H1 (cell line): ENCODE results near the gene CHST3. TPM values are rescaled to one million over a fixed set of nuclear protein-coding genes. Genes with fewer than 3 reads are reported as not detected.

Experiments used
- CTCF ChIA-PET: fragments of 300-600 bp; sonication (Branson Sonifier 250); formaldehyde crosslinking; loops from one replicate; lab custom pipeline; 2021; ENCODE audit not compliant: partially characterized antibody; lab: Charles Lee
- POLR2A ChIA-PET: fragments of 300-600 bp; sonication (Branson Sonifier 250); formaldehyde crosslinking; loops from one replicate; lab custom pipeline; 2021; ENCODE audit warnings: inconsistent platforms; ENCODE audit not compliant: partially characterized antibody; lab: Charles Lee
- DNase-seq, 2 experiments: peaks; one replicate each; pipeline versions ENCODE4 v3.0.0 to v3.0.0-alpha.2; 2010 to 2022; ENCODE audit warnings: low spot score in 2 of 2, low read depth in 1 of 2, mixed read lengths in 1 of 2
- FAIRE-seq: peaks from 2 replicates; lab custom pipeline; 2011; peaks lifted over from hg19 to GRCh38; lab: Jason Lieb, UNC
- H2AFZ ChIP-seq: 2 replicates; pipeline ENCODE4 v1.8.1; 2012; ENCODE audit warnings: low read length, inconsistent platforms
- H2AK5ac ChIP-seq: 2 replicates; pipeline ENCODE4 v1.6.1; 2013; ENCODE audit warnings: low read depth, low read length
- H2BK120ac ChIP-seq: replicated peaks from 2 replicates; pipeline ENCODE3; 2013; ENCODE audit warnings: low read depth, low read length, inconsistent platforms
- H2BK12ac ChIP-seq: 2 replicates; pipeline ENCODE4 v1.6.1; 2013; ENCODE audit warnings: low read depth, low read length
- H2BK15ac ChIP-seq: 2 replicates; pipeline ENCODE4 v1.6.1; 2013; ENCODE audit warnings: low read length
- H2BK20ac ChIP-seq: 2 replicates; pipeline ENCODE4 v1.6.1; 2013; ENCODE audit warnings: low read length
- H2BK5ac ChIP-seq: 2 replicates; pipeline ENCODE4 v1.6.1; 2013; ENCODE audit warnings: low read depth, low read length
- H3K14ac ChIP-seq: 2 replicates; pipeline ENCODE4 v1.6.1; 2013; ENCODE audit warnings: inconsistent platforms; ENCODE audit not compliant: insufficient read length
- H3K18ac ChIP-seq: 2 replicates; pipeline ENCODE4 v1.6.1; 2013; ENCODE audit warnings: low read length; ENCODE audit errors: extremely low read depth
- H3K23ac ChIP-seq: 2 replicates; pipeline ENCODE4 v1.6.1; 2013; ENCODE audit warnings: inconsistent platforms; ENCODE audit not compliant: insufficient read length
- H3K23me2 ChIP-seq: 2 replicates; pipeline ENCODE4 v1.6.1; 2013; ENCODE audit warnings: low read depth, low read length
- H3K27ac ChIP-seq: 2 replicates; pipeline ENCODE4 v1.6.1; 2011; ENCODE audit warnings: low read depth, low read length, inconsistent platforms
- H3K27me3 ChIP-seq, 4 experiments: replicated peaks in 1 of 4; 1 replicate in 1 of 4; 2 replicates in 3 of 4; pipeline versions ENCODE4 v1.6.1 to v1.8.1; 2011 to 2013; ENCODE audit warnings: low read length in 3 of 4, mild to moderate bottlenecking in 3 of 4, inconsistent platforms in 2 of 4, mixed read lengths in 2 of 4, moderate library complexity in 1 of 4; ENCODE audit not compliant: control insufficient read depth in 3 of 4, insufficient read depth in 3 of 4; ENCODE audit errors: extremely low read depth in 1 of 4
- H3K36me3 ChIP-seq, 4 experiments: 2 replicates each; pipeline versions ENCODE4 v1.6.1 to v1.8.1; 2011 to 2013; ENCODE audit warnings: mild to moderate bottlenecking in 4 of 4, low read length in 3 of 4, moderate library complexity in 2 of 4, control low read depth in 1 of 4, inconsistent platforms in 1 of 4; ENCODE audit not compliant: insufficient read depth in 4 of 4, control insufficient read depth in 2 of 4
- H3K4ac ChIP-seq: replicated peaks from 2 replicates; pipeline ENCODE3; 2013; ENCODE audit warnings: low read length, low read depth, mixed read lengths, inconsistent platforms; ENCODE audit not compliant: insufficient read length
- H3K4me1 ChIP-seq, 4 experiments: replicated peaks in 1 of 4; 1 replicate in 1 of 4; 2 replicates in 3 of 4; pipeline versions ENCODE4 v1.6.1 to v1.8.1; 2011 to 2013; ENCODE audit warnings: low read length in 3 of 4, inconsistent platforms in 2 of 4, mixed read lengths in 1 of 4; ENCODE audit not compliant: insufficient read depth in 4 of 4, control insufficient read depth in 3 of 4
- H3K4me2 ChIP-seq, 2 experiments: 2 replicates each; pipeline versions ENCODE4 v1.6.1 to v1.8.1; 2011 to 2013; ENCODE audit warnings: low read depth in 2 of 2, low read length in 2 of 2, control low read depth in 1 of 2, inconsistent platforms in 1 of 2, mild to moderate bottlenecking in 1 of 2; ENCODE audit not compliant: insufficient read depth in 1 of 2
- H3K4me3 ChIP-seq, 4 experiments: fragments of 200-600, 300-600 bp in 1 of 4; sonication (generic), shearing (Covaris generic), sonication (Bioruptor Twin) in 1 of 4; 2 replicates each; pipeline versions ENCODE4 v1.5.1 to v1.8.1; 2011 to 2016; ENCODE audit warnings: low read length in 4 of 4, low read depth in 3 of 4, control low read depth in 2 of 4, inconsistent platforms in 2 of 4, mild to moderate bottlenecking in 2 of 4, mixed read lengths in 1 of 4, moderate library complexity in 1 of 4; ENCODE audit not compliant: insufficient read depth in 2 of 4; ENCODE audit errors: extremely low read depth in 1 of 4
- H3K56ac ChIP-seq: replicated peaks from 2 replicates; pipeline ENCODE3; 2013; ENCODE audit warnings: low read depth, mild to moderate bottlenecking, mixed read lengths, low read length, inconsistent platforms; ENCODE audit not compliant: insufficient read length
- H3K79me1 ChIP-seq: 2 replicates; pipeline ENCODE4 v1.6.1; 2013; ENCODE audit warnings: low read depth, low read length, control low read depth
- H3K79me2 ChIP-seq, 2 experiments: 2 replicates each; pipeline versions ENCODE4 v1.6.1 to v1.8.1; 2012 to 2013; ENCODE audit warnings: low read length in 2 of 2, mild to moderate bottlenecking in 2 of 2, inconsistent platforms in 1 of 2; ENCODE audit not compliant: insufficient read depth in 2 of 2, control insufficient read depth in 1 of 2
- H3K9ac ChIP-seq, 4 experiments: replicated peaks in 1 of 4; 1 replicate in 1 of 4; 2 replicates in 3 of 4; pipeline versions ENCODE4 v1.6.1 to v1.8.1; 2011 to 2013; ENCODE audit warnings: low read depth in 3 of 4, low read length in 3 of 4, control low read depth in 2 of 4, mild to moderate bottlenecking in 2 of 4, moderate library complexity in 2 of 4, inconsistent platforms in 1 of 4; ENCODE audit errors: extremely low read depth in 1 of 4
- H3K9me3 ChIP-seq, 2 experiments: 2 replicates each; pipeline versions ENCODE4 v1.6.1 to v1.8.1; 2012 to 2013; ENCODE audit warnings: mild to moderate bottlenecking in 2 of 2, moderate library complexity in 2 of 2, control low read depth in 1 of 2, inconsistent platforms in 1 of 2, low read depth in 1 of 2, low read length in 1 of 2, mixed read lengths in 1 of 2; ENCODE audit not compliant: insufficient read depth in 2 of 2
- H4K20me1 ChIP-seq, 2 experiments: replicated peaks in 1 of 2; 2 replicates each; pipeline versions ENCODE3 to v1.8.1; 2011 to 2013; ENCODE audit warnings: inconsistent platforms in 2 of 2, low read length in 2 of 2, mild to moderate bottlenecking in 1 of 2; ENCODE audit not compliant: insufficient read depth in 2 of 2, control insufficient read depth in 1 of 2
- H4K5ac ChIP-seq: 2 replicates; pipeline ENCODE4 v1.6.1; 2013; ENCODE audit warnings: low read length, low read depth, mixed read lengths, inconsistent platforms; ENCODE audit not compliant: insufficient read length
- H4K8ac ChIP-seq: 2 replicates; pipeline ENCODE4 v1.8.0; 2013; ENCODE audit warnings: mild to moderate bottlenecking, moderate library complexity, low read length, inconsistent platforms; ENCODE audit not compliant: insufficient read depth; ENCODE audit errors: extremely low read depth
- H4K91ac ChIP-seq: replicated peaks from 2 replicates; pipeline ENCODE3; 2013; ENCODE audit warnings: low read length, mixed read lengths, inconsistent platforms; ENCODE audit not compliant: insufficient read length
- BACH1 ChIP-seq: IDR thresholded peaks from 2 replicates; pipeline ENCODE4 v1.6.1; 2012; ENCODE audit warnings: low read length, improper control_type of control experiment
- CBX8 ChIP-seq: fragments of 300-800, 300-1000 bp; sonication (generic); IDR thresholded peaks from 2 replicates; pipeline ENCODE4 v1.7.1; 2016; ENCODE audit warnings: low read depth, low read length, borderline replicate concordance
- CHD2 ChIP-seq: IDR thresholded peaks from 2 replicates; pipeline ENCODE4 v1.6.1; 2012; ENCODE audit warnings: low read length, improper control_type of control experiment
- HDAC2 ChIP-seq, 2 experiments: fragments of 300-600 bp in 1 of 2; sonication (generic) in 1 of 2; IDR thresholded peaks; 2 replicates each; pipeline ENCODE4 v1.6.1; 2011 to 2012; ENCODE audit warnings: low read depth in 2 of 2, low read length in 2 of 2, mild to moderate bottlenecking in 2 of 2, moderate library complexity in 2 of 2, borderline replicate concordance in 1 of 2, inconsistent platforms in 1 of 2
- KDM1A ChIP-seq: fragments of 200-600, 300-600 bp; sonication (generic); IDR thresholded peaks from 2 replicates; pipeline ENCODE4 v1.7.1; 2016; ENCODE audit warnings: mild to moderate bottlenecking, low read length, borderline replicate concordance
- KDM4A ChIP-seq: IDR thresholded peaks from one replicate; pipeline ENCODE4 v1.7.1; 2012; ENCODE audit warnings: low read depth, mild to moderate bottlenecking, moderate library complexity, low read length, inconsistent platforms; ENCODE audit not compliant: severe bottlenecking
- MAFK ChIP-seq: IDR thresholded peaks from 2 replicates; pipeline ENCODE4 v1.6.1; 2012; ENCODE audit warnings: low read depth, mild to moderate bottlenecking, improper control_type of control experiment, low read length
- NANOG ChIP-seq: IDR thresholded peaks from 2 replicates; pipeline ENCODE4 v1.6.1; 2011; ENCODE audit warnings: low read length, low read depth, mild to moderate bottlenecking, inconsistent platforms; ENCODE audit not compliant: insufficient read depth, poor library complexity, severe bottlenecking
- RXRA ChIP-seq: IDR thresholded peaks from 2 replicates; pipeline ENCODE4 v1.6.1; 2011; ENCODE audit warnings: low read depth, mild to moderate bottlenecking, low read length, moderate library complexity; ENCODE audit not compliant: insufficient read depth
- TAF7 ChIP-seq: optimal IDR thresholded peaks from 2 replicates; pipeline ENCODE3; 2011; ENCODE audit warnings: low read depth, mild to moderate bottlenecking, inconsistent platforms, low read length, moderate library complexity, borderline replicate concordance
- TCF12 ChIP-seq: IDR thresholded peaks from 2 replicates; pipeline ENCODE4 v1.6.1; 2011; ENCODE audit warnings: low read depth, mild to moderate bottlenecking, low read length
- YY1 ChIP-seq: IDR thresholded peaks from 2 replicates; pipeline ENCODE4 v1.6.1; 2011; ENCODE audit warnings: low read depth, mild to moderate bottlenecking, low read length
- WGBS, 2 experiments: shearing (Covaris generic) in 1 of 2; methylation state at CpG; one replicate each; pipeline versions ENCODE4 v1.1.6 to v1.1.7; 2013 to 2015; ENCODE audit warnings: low lambda C conversion rate in 2 of 2, mixed read lengths in 2 of 2, inconsistent platforms in 1 of 2, low coverage in 1 of 2, missing lambda C conversion rate in 1 of 2; ENCODE audit not compliant: insufficient replicate concordance in 2 of 2, insufficient coverage in 1 of 2, insufficient read length in 1 of 2; ENCODE audit errors: extremely low coverage in 1 of 2, missing lambda C conversion rate in 1 of 2; 5-methylcytosine and 5-hydroxymethylcytosine counted together
- polyA plus RNA-seq, 7 experiments: library from polyadenylated mRNA; depleted of rRNA in 3 of 7; stranded (reverse) in 5 of 7; unstranded in 2 of 7; fragments of >200 nt in 5 of 7; fragments of 200-250 nt in 2 of 7; gene quantifications; 1 replicate in 5 of 7; 2 replicates in 1 of 7; 4 replicates in 1 of 7; pipeline versions ENCODE4 v1.2.1 to v1.2.3, GENCODE V29; 2011 to 2013; ENCODE audit warnings: missing spikeins in 2 of 7, mixed read lengths in 2 of 7
- total RNA-seq: library from RNA; stranded (reverse); fragmentation: NEBNext Ultra II Directional; extraction: Animal tissue kit (Norgen Biotek cat#: 25700); gene quantifications from 2 replicates; pipeline ENCODE4 v1.2.1, GENCODE V29; 2021

The CHST3 gene
- total and polyA plus RNA-seq, 2 of the 8 experiments (the other 6 are each of a cell fraction or from before 2014, with no cell fraction given): 2.0 to 5.8 TPM

DNA sequence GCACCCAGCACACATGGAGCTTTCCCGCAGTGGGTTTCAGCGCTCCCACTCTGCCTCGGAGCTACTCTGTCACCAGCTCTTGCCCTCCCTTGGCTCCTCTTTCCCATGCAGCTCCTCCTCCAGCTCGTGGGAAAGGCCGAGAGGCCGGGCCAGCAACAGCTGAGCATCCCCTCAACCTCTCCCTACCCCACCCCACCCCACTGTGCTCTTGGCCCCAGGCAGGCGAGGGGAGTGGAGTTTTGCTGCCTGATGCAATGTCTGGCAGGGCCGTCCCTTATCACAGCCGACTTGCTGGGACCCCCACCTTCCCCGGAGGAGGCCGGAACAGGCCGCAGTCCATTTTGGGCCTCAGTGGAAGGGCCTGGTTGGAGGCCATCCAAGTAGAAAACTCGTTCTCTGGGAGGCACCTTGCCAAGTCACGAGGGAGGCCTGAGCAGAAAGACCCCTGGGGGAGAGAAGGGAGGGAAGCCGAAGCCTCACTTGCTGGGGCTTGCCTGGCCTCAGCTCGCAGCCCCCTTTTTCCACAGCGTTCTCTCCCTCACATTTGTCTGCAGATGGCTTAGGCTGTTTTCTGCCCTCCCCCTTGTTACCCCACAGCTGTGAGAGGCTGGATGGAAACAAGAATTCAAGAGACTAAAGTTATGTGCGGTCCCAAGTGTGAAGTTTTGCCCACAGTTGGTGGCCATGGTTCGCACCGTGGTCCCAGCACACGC lies 35.3 kb downstream of the CHST3 start:
- Histone ChIP-seq H3K23ac (no peak overlapping the region), H3K36me3 (no peaks in the 10 kb centered on the region), H2AK5ac (no peak overlapping the region), H3K14ac (no peak overlapping the region), H3K23me2 (no peaks in the 10 kb centered on the region), H3K79me1 (no peaks in the 10 kb centered on the region), H3K79me2 (no peaks in the 10 kb centered on the region), H3K27me3 (no peaks in the 10 kb centered on the region), H3K56ac (peak overlapping the region; percentile 23), H4K5ac (no peak overlapping the region), H3K9me3 (no peaks in the 10 kb centered on the region), H4K8ac (peak overlapping the region; percentile 35; the same call in 1 of the 2 replicates), H2AFZ (no peak overlapping the region), H2BK15ac (no peak overlapping the region), H3K18ac (0 out of 2 replicates have a peak overlapping the region, but pooled peaks have one; percentile 28), H3K9ac (no peak overlapping the region), H3K4me3 (no peak overlapping the region), H2BK5ac (0 out of 2 replicates have a peak overlapping the region, but pooled peaks have one; percentile 46), H3K4ac (no peak overlapping the region), H2BK12ac (no peak overlapping the region), H4K91ac (peak overlapping the region; percentile 44), H2BK20ac (no peak overlapping the region), H2BK120ac (no peak overlapping the region), H3K27ac (no peak overlapping the region), H3K4me2 (no peak overlapping the region), H3K4me1 (peaks cover 0 to 8% (median 1%) of the 10 kb centered on the region in 4 experiments; a peak in 3 of 7 replicates), H4K20me1 (peaks cover 0 to 2% of the 10 kb centered on the region in 2 experiments)
- DNase-seq (no peak), FAIRE-seq (no peak)
- ChIA-PET CTCF (interaction anchor here (0.6 to 5.4 kb wide), 8 partner anchors 8 to 275 kb away, joined by 3 to 27 read pairs (median 6); no protein-coding TSS in a partner anchor), POLR2A (no interaction called here)
- 84% methylated on average over 19 of the region's 21 CpGs; no CpG with 5 or more reads in 1 of the 2 experiments for WGBS, 2 experiments
- TF ChIP-seq TCF12: no peak
- no peak for TF ChIP-seq HDAC2 (IDR thresholded peaks at IDR 0.05; ENCODE audit: borderline replicate concordance in 1 of 2, low read depth in 2 of 2, low read length in 2 of 2)
- no peak for TF ChIP-seq BACH1
- TF ChIP-seq YY1: no peak
- TF ChIP-seq TAF7: no peak
- no peak for TF ChIP-seq KDM4A
- TF ChIP-seq MAFK: no peak
- TF ChIP-seq KDM1A: no peak
- no peak for TF ChIP-seq NANOG
- TF ChIP-seq CHD2: no peak
- TF ChIP-seq RXRA: no peak
- no peak for TF ChIP-seq CBX8
